D721Med (cell line): Measurements from ENCODE around the gene FER.
"Not testable (repeated sequence)": the region's sequence is repeated elsewhere in the genome, so short reads cannot be mapped to it uniquely, and the experiment has no call there.

Experiments
- DNase-seq: peaks from one replicate; pipeline ENCODE4 v3.0.0; 2011; ENCODE audit warnings: low spot score; ENCODE audit not compliant: insufficient read length
- FAIRE-seq: peaks from 2 replicates; lab custom pipeline; 2011; peaks lifted over from hg19 to GRCh38; lab: Jason Lieb, UNC
- CTCF ChIP-seq: IDR thresholded peaks from 2 replicates; pipeline ENCODE4 v1.5.1; 2012; ENCODE audit warnings: mild to moderate bottlenecking, control low read depth; ENCODE audit not compliant: insufficient read depth; ENCODE audit errors: missing control alignments

The FER gene

GRCh38 chr5:108747774-108748400, at the start of gene FER:
Gene FER, plus strand, starts transcription at chr5:108747897. Its CDS starts 50,286 bp downstream, at chr5:108798183.
- no peak for TF ChIP-seq CTCF
- DNase-seq (no peak), FAIRE-seq (no peak)

DNA sequence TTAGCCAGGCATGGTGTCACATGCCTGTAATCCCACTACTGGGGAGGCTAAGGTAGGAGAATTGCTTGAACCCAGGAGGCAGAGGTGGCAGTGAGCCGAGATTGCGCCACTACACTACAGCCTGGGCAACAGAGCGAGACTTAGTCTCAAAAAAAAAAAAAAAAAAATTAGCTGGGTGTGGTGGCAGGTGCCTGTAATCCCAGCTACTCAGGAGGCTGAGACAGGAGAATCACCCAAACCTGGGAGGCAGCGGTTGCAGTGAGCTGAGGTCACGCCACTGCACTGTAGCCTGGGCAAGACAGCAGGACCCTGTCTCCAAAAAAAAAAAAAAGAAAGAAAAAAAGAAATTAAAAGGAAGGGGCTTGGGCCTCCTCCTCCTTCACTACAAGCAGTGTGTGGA, 47.3 kb upstream of the FER start:
- FAIRE-seq, DNase-seq: not testable (repeated sequence)

- no peak for FAIRE-seq
These were observed 46.8 kb upstream of the FER start for GRCh38 chr5:108700930-108701329.

GRCh38 chr5:108702546-108702945, 45.2 kb upstream of the FER start:
- no peak for FAIRE-seq
- no peak for TF ChIP-seq CTCF
- no peak for DNase-seq

More at GRCh38 chr5:108700930-108701329, 46.8 kb upstream of the FER start:
- TF ChIP-seq CTCF: no peak
- DNase-seq: no peak

DNA sequence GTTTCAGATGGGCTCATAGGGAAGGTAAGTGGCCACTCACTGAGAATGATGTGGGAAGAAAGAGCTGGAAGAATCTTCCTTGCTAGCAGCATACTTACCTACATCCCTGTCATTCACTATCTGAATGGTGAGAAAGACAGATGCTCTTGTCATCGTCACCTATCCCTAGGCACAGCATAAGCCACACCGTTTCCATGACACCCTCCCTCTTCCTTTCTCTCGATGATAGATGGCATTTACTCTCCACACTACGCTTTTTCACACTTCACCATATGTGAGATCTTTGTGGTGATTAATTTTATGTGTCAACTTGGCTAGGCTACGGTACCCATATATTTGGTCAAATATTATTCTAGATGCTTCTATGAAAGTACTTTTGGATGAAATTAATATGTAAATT, 44.4 kb upstream of the FER start:
- no peak for TF ChIP-seq CTCF
- peak; percentile 92 for FAIRE-seq
- no peak for DNase-seq

DNA sequence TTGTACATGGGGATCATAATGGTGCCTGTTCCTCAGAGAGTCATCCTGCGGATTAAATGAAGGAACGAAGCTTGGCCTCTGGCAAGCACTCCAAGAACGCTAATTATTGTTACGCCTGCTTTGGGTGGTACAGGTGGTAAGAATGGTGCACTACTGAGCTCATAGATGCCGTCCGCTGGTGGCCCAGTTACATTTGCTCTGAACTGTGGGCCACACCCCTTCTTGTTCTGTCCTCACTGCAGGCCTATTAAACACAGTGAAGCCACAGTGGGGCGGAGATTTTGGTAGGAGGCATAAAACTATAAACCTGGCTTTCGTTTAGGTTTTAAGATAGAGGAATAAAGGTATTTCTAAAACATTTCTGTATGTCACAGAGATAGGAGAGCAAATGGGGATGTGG, 40.6 kb upstream of the FER start:
- DNase-seq (no peak), FAIRE-seq (no peak)
- TF ChIP-seq CTCF: no peak

GRCh38 chr5:108711898-108712297, 35.8 kb upstream of the FER start:
- TF ChIP-seq CTCF: no peak
- no peak for FAIRE-seq
- no peak for DNase-seq
